ENCODE data around the gene MYMX. TPM values are rescaled to one million over a fixed set of nuclear protein-coding genes. Genes with fewer than 3 reads are reported as not detected.

MYMX gene
- polyA plus RNA-seq, 2 of the 4 experiments (the other 2 are of a cell fraction) = not detected

DNA sequence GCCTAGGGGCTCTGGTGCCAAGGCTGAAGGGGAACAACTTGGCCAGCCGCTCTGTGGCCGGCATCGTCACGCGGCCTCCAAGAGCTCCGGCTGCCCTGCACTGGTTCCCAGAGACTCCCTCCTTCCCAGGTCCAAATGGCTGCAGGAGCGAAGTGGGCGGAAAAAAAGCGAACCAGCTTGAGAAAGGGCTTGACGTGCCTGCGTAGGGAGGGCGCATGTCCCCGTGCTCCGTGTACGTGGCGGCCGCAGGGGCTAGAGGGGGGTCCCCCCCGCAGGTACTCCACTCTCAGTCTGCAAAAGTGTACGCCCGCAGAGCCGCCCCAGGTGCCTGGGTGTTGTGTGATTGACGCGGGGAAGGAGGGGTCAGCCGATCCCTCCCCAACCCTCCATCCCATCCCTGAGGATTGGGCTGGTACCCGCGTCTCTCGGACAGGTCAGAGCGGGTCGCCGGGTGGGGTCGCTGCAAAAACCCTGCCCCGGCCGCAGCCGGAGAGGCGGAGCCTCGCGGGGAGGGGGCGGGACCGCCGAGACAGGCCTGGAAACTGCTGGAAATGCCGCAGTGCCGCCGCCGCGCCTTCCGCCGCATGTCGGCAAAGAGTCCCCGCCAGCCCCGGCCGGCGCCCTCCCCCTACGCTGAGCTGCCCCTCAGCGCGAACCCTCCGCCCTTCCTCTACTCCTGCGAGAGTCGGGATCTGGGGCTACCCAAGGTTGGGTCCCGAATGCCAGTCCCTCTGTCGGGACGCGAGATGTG is 29.4 kb downstream of the MYMX start:
- no peak for TF ChIP-seq ZNF302 (CRISPR knock-in tag; IDR thresholded peaks at IDR 0.05)
- TF ChIP-seq, protein P1, sequence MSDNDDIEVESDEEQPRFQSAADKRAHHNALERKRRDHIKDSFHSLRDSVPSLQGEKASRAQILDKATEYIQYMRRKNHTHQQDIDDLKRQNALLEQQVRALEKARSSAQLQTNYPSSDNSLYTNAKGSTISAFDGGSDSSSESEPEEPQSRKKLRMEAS (IDR thresholded peaks at IDR 0.05) = peak; percentile 56
- TF ChIP-seq, protein P2, sequence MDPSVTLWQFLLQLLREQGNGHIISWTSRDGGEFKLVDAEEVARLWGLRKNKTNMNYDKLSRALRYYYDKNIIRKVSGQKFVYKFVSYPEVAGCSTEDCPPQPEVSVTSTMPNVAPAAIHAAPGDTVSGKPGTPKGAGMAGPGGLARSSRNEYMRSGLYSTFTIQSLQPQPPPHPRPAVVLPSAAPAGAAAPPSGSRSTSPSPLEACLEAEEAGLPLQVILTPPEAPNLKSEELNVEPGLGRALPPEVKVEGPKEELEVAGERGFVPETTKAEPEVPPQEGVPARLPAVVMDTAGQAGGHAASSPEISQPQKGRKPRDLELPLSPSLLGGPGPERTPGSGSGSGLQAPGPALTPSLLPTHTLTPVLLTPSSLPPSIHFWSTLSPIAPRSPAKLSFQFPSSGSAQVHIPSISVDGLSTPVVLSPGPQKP (IDR thresholded peaks at IDR 0.05; ENCODE audit: low read depth, low read length) = no peak
- TF ChIP-seq, protein P3, sequence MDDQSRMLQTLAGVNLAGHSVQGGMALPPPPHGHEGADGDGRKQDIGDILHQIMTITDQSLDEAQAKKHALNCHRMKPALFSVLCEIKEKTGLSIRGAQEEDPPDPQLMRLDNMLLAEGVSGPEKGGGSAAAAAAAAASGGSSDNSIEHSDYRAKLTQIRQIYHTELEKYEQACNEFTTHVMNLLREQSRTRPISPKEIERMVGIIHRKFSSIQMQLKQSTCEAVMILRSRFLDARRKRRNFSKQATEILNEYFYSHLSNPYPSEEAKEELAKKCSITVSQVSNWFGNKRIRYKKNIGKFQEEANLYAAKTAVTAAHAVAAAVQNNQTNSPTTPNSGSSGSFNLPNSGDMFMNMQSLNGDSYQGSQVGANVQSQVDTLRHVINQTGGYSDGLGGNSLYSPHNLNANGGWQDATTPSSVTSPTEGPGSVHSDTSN (IDR thresholded peaks at IDR 0.05) = peak; percentile 88
- no peak for TF ChIP-seq HDAC2 (IDR thresholded peaks at IDR 0.05)
- TF ChIP-seq HOXA7 (CRISPR knock-in tag; IDR thresholded peaks at IDR 0.05) = no peak
- no peak for TF ChIP-seq MAFK (IDR thresholded peaks at IDR 0.05; ENCODE audit: partially characterized antibody)
- TF ChIP-seq, protein P4, sequence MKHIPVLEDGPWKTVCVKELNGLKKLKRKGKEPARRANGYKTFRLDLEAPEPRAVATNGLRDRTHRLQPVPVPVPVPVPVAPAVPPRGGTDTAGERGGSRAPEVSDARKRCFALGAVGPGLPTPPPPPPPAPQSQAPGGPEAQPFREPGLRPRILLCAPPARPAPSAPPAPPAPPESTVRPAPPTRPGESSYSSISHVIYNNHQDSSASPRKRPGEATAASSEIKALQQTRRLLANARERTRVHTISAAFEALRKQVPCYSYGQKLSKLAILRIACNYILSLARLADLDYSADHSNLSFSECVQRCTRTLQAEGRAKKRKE (CRISPR knock-in tag; IDR thresholded peaks at IDR 0.05; ENCODE audit: low read depth) = no peak
- TF ChIP-seq MYC (IDR thresholded peaks at IDR 0.05; ENCODE audit: borderline replicate concordance, low read length) = no peak; the same call in 1 of the 2 replicates
- no peak for TF ChIP-seq RNF2 (IDR thresholded peaks at IDR 0.05; ENCODE audit: borderline replicate concordance, low read depth)
- TF ChIP-seq SMC3 (IDR thresholded peaks at IDR 0.05) = 0 out of 3 replicates have a peak, but pooled peaks have one; percentile 7
- TF ChIP-seq FOXS1 (CRISPR knock-in tag; IDR thresholded peaks at IDR 0.05) = no peak
- TF ChIP-seq CHD2 (IDR thresholded peaks at IDR 0.05; ENCODE audit: low read length, partially characterized antibody) = peak; percentile 78
- no peak for TF ChIP-seq PHF8 (IDR thresholded peaks at IDR 0.05; ENCODE audit: borderline replicate concordance, low read depth)
- TF ChIP-seq POLR2A (IDR thresholded peaks at IDR 0.05; ENCODE audit: low read length) = peak; percentile 46; the same call in 1 of the 2 replicates
- no peak for TF ChIP-seq JUN (IDR thresholded peaks at IDR 0.05)
- TF ChIP-seq, protein P5, sequence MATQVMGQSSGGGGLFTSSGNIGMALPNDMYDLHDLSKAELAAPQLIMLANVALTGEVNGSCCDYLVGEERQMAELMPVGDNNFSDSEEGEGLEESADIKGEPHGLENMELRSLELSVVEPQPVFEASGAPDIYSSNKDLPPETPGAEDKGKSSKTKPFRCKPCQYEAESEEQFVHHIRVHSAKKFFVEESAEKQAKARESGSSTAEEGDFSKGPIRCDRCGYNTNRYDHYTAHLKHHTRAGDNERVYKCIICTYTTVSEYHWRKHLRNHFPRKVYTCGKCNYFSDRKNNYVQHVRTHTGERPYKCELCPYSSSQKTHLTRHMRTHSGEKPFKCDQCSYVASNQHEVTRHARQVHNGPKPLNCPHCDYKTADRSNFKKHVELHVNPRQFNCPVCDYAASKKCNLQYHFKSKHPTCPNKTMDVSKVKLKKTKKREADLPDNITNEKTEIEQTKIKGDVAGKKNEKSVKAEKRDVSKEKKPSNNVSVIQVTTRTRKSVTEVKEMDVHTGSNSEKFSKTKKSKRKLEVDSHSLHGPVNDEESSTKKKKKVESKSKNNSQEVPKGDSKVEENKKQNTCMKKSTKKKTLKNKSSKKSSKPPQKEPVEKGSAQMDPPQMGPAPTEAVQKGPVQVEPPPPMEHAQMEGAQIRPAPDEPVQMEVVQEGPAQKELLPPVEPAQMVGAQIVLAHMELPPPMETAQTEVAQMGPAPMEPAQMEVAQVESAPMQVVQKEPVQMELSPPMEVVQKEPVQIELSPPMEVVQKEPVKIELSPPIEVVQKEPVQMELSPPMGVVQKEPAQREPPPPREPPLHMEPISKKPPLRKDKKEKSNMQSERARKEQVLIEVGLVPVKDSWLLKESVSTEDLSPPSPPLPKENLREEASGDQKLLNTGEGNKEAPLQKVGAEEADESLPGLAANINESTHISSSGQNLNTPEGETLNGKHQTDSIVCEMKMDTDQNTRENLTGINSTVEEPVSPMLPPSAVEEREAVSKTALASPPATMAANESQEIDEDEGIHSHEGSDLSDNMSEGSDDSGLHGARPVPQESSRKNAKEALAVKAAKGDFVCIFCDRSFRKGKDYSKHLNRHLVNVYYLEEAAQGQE (IDR thresholded peaks at IDR 0.05) = peak; percentile 69
- TF ChIP-seq CHD4 (IDR thresholded peaks at IDR 0.05; ENCODE audit: borderline replicate concordance) = no peak
- TF ChIP-seq, protein P6, sequence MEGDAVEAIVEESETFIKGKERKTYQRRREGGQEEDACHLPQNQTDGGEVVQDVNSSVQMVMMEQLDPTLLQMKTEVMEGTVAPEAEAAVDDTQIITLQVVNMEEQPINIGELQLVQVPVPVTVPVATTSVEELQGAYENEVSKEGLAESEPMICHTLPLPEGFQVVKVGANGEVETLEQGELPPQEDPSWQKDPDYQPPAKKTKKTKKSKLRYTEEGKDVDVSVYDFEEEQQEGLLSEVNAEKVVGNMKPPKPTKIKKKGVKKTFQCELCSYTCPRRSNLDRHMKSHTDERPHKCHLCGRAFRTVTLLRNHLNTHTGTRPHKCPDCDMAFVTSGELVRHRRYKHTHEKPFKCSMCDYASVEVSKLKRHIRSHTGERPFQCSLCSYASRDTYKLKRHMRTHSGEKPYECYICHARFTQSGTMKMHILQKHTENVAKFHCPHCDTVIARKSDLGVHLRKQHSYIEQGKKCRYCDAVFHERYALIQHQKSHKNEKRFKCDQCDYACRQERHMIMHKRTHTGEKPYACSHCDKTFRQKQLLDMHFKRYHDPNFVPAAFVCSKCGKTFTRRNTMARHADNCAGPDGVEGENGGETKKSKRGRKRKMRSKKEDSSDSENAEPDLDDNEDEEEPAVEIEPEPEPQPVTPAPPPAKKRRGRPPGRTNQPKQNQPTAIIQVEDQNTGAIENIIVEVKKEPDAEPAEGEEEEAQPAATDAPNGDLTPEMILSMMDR (IDR thresholded peaks at IDR 0.05) = peak; percentile 41; the same call in 2 of the 3 replicates
- H3K27ac ChIP-seq = peak overlapping the region; percentile 95 to 99
- peak overlapping the region; percentile 90 for H3K4me3 ChIP-seq
- peak; percentile 71 to 91 for DNase-seq (ENCODE audit: low read depth in 1 of 2, low spot score in 1 of 2)
- no peak for FAIRE-seq
- ChIA-PET CTCF (interaction anchor here (0.9 to 7.8 kb wide), 9 partner anchors 8 to 151 kb away, joined by 3 to 56 read pairs (median 9); partner anchors contain the start of gene SLC35B2), POLR2A (interaction anchor here (0.5 to 3.2 kb wide), 19 partner anchors 9 to 616 kb away, joined by 3 to 38 read pairs (median 5); partner anchors contain the start of genes CDC5L, MRPL14, SLC29A1 and SLC35B2)
- H3K4me2 ChIP-seq = peak overlapping the region; percentile 89
- 1% methylated on average over 26 of the region's 62 CpGs for WGBS (ENCODE audit: missing lambda C conversion rate)
- no peaks in the 10 kb centered on the region for H3K9me3 ChIP-seq
- ATAC-seq = peak; percentile 63 to 79
- H3K4me1 ChIP-seq = peaks cover 33% of the 10 kb centered on the region

Data from A549 (cell line).